ENCODE results near the gene GALNT8. TPM values are rescaled to one million over a fixed set of nuclear protein-coding genes. Genes with fewer than 3 reads are reported as not detected.

The GALNT8 gene
- polyA plus RNA-seq, 4 donors, result 3.1 to 4.0 (median 3.5) TPM

Other genes starting within 250 kb of the GALNT8 start
- 10 to 100 TPM; 24.4 to 29.0 (median 26.3) TPM for gene RAD51AP1, start 181.5 kb upstream of the GALNT8 start, polyA plus RNA-seq (ENCODE audit: insufficient read length in 4 of 4)
- 10 to 100 TPM; 49.8 to 61.5 (median 59.0) TPM for gene DYRK4, start 158.2 kb upstream of the GALNT8 start, polyA plus RNA-seq (ENCODE audit: insufficient read length in 4 of 4)
- gene AKAP3, start 71.3 kb upstream of the GALNT8 start, polyA plus RNA-seq (ENCODE audit: insufficient read length in 4 of 4), result 1 to 10 TPM; 2.8 to 4.7 (median 3.9) TPM
- 100 to 1,000 TPM in 3 of 4 donors, 10 to 100 TPM in 1; 97.8 to 124 (median 115) TPM for gene NDUFA9, start 71.3 kb upstream of the GALNT8 start, polyA plus RNA-seq (ENCODE audit: insufficient read length in 4 of 4)
- under 1 TPM; 0.05 to 0.27 (median 0.09) TPM for gene KCNA1, start 189.5 kb downstream of the GALNT8 start, polyA plus RNA-seq (ENCODE audit: insufficient read length in 4 of 4)

All from left renal cortex interstitium (tissue), 4 donors.